ENCODE results near the gene NFE2L3. TPM values are rescaled to one million over a fixed set of nuclear protein-coding genes. Genes with fewer than 3 reads are reported as not detected.

The NFE2L3 gene
- total RNA-seq (2022), result 1.2 and 2.2 TPM in 2 replicates
- percentile 27 among the genes with signal in this experiment for Bru-seq, nascent RNA
- percentile 26 among the genes with signal in this experiment for BruChase-seq, experiment 1, labeled RNA remaining after a 6-hour chase
- percentile 19 among the genes with signal in this experiment for BruChase-seq, experiment 2, labeled RNA remaining after a 2-hour chase
- long read RNA-seq, partial matches to known transcripts, result 0 of 8 reads
- long read RNA-seq, other reads (novel, unspliced or antisense), result 3 of 8 reads

GRCh38 chr7:26151953-26152781 lies at the start of gene NFE2L3:
Gene NFE2L3 (plus strand): TSS chr7:26152198. CDS start chr7:26152499, 301 bp downstream.
- CTCF ChIA-PET, result interaction anchor here (0.8 to 1.3 kb wide), 6 partner anchors 14 to 213 kb away, joined by 3 to 5 read pairs (median 4); no protein-coding TSS in a partner anchor
- POLR2A ChIA-PET, result interaction anchor here (0.6 to 1.2 kb wide), 9 partner anchors 9 to 1021 kb away, joined by 3 to 7 read pairs (median 4); no protein-coding TSS in a partner anchor
- Mint-ChIP-seq H3K4me3 (ENCODE audit: unreplicated experiment) (peak within 1 kb of the TSS; percentile 66), H3K9me3 (ENCODE audit: unreplicated experiment) (no peaks in the 10 kb centered on the region), H3K27ac (ENCODE audit: low read depth, unreplicated experiment) (no peak within 1 kb of the TSS), H3K36me3 (ENCODE audit: insufficient read depth, unreplicated experiment) (no peaks in the 10 kb centered on the region), H3K27me3 (ENCODE audit: insufficient read depth, unreplicated experiment) (no peaks in the 10 kb centered on the region), H3K4me1 (ENCODE audit: insufficient read depth, unreplicated experiment) (peaks cover 23% of the 10 kb centered on the region)
- no TSS peak for BruUV-seq (replicated peaks)
- no peak for TF ChIP-seq CTCF (IDR thresholded peaks at IDR 0.05; ENCODE audit: unreplicated experiment)
- intact Hi-C loops (cut with micrococcal nuclease), result loop anchor here (5.0 kb wide), 1 partner anchor 60 kb away; no protein-coding TSS in a partner anchor
- DNase-seq (ENCODE audit: unreplicated experiment), result peak; percentile 64

GRCh38 chr7:26103596-26103995 lies 48.4 kb upstream of the NFE2L3 start:
- Mint-ChIP-seq H3K36me3 (ENCODE audit: insufficient read depth, unreplicated experiment) (no peaks in the 10 kb centered on the region), H3K9me3 (ENCODE audit: unreplicated experiment) (no peaks in the 10 kb centered on the region), H3K27me3 (ENCODE audit: insufficient read depth, unreplicated experiment) (no peaks in the 10 kb centered on the region), H3K4me1 (ENCODE audit: insufficient read depth, unreplicated experiment) (no peaks in the 10 kb centered on the region), H3K27ac (ENCODE audit: low read depth, unreplicated experiment) (no peak overlapping the region), H3K4me3 (ENCODE audit: unreplicated experiment) (no peak overlapping the region)
- intact Hi-C loops (cut with micrococcal nuclease), result no loop called here
- BruUV-seq (replicated peaks), result no TSS peak
- POLR2A ChIA-PET, result interaction anchor here (0.6 to 1.5 kb wide), 4 partner anchors 13 to 177 kb away, joined by 3 to 4 read pairs (median 4); no protein-coding TSS in a partner anchor
- no peak for DNase-seq (ENCODE audit: unreplicated experiment)
- no peak for TF ChIP-seq CTCF (IDR thresholded peaks at IDR 0.05; ENCODE audit: unreplicated experiment)
- CTCF ChIA-PET, result interaction anchor here (0.7 to 5.9 kb wide), 4 partner anchors 13 to 1456 kb away, joined by 3 to 31 read pairs (median 4); no protein-coding TSS in a partner anchor

- intact Hi-C loops (cut with micrococcal nuclease), result no loop called here
- no peak for TF ChIP-seq CTCF (IDR thresholded peaks at IDR 0.05; ENCODE audit: unreplicated experiment)
- ChIA-PET CTCF (interaction anchor here (0.7 to 5.9 kb wide), 4 partner anchors 14 to 212 kb away, joined by 3 to 31 read pairs (median 4); no protein-coding TSS in a partner anchor), POLR2A (interaction anchor here (1.5 kb wide), 1 partner anchor 95 kb away, joined by 4 read pairs; no protein-coding TSS in a partner anchor)
- no peaks in the 10 kb centered on the region for H3K36me3 Mint-ChIP-seq (ENCODE audit: insufficient read depth, unreplicated experiment)
- no peaks in the 10 kb centered on the region for H3K4me1 Mint-ChIP-seq (ENCODE audit: insufficient read depth, unreplicated experiment)
- H3K9me3 Mint-ChIP-seq (ENCODE audit: unreplicated experiment), result no peaks in the 10 kb centered on the region
- H3K27ac Mint-ChIP-seq (ENCODE audit: low read depth, unreplicated experiment), result no peak overlapping the region
- BruUV-seq (replicated peaks), result no TSS peak
- DNase-seq (ENCODE audit: unreplicated experiment), result no peak
- no peak overlapping the region for H3K4me3 Mint-ChIP-seq (ENCODE audit: unreplicated experiment)
- H3K27me3 Mint-ChIP-seq (ENCODE audit: insufficient read depth, unreplicated experiment), result no peaks in the 10 kb centered on the region
Measured at GRCh38 chr7:26105236-26105635, 46.8 kb upstream of the NFE2L3 start.

GRCh38 chr7:26105931-26106330 lies 46.1 kb upstream of the NFE2L3 start:
- Mint-ChIP-seq H3K27me3 (ENCODE audit: insufficient read depth, unreplicated experiment) (no peaks in the 10 kb centered on the region), H3K36me3 (ENCODE audit: insufficient read depth, unreplicated experiment) (no peaks in the 10 kb centered on the region), H3K4me3 (ENCODE audit: unreplicated experiment) (no peak overlapping the region), H3K4me1 (ENCODE audit: insufficient read depth, unreplicated experiment) (no peaks in the 10 kb centered on the region), H3K9me3 (ENCODE audit: unreplicated experiment) (no peaks in the 10 kb centered on the region), H3K27ac (ENCODE audit: low read depth, unreplicated experiment) (no peak overlapping the region)
- no peak for DNase-seq (ENCODE audit: unreplicated experiment)
- intact Hi-C loops (cut with micrococcal nuclease), result no loop called here
- POLR2A ChIA-PET, result no interaction called here
- CTCF ChIA-PET, result interaction anchor here (1.0 to 5.9 kb wide), 3 partner anchors 15 to 46 kb away, joined by 3 to 31 read pairs (median 4); no protein-coding TSS in a partner anchor
- no TSS peak for BruUV-seq (replicated peaks)
- TF ChIP-seq CTCF (IDR thresholded peaks at IDR 0.05; ENCODE audit: unreplicated experiment), result no peak
